Peyer's patch (tissue), 4 donors: ENCODE data around the gene ACTN4. TPM values are rescaled to one million over a fixed set of nuclear protein-coding genes. Genes with fewer than 3 reads are reported as not detected.

Experiments used
- DNase-seq, 3 donors: peaks; one replicate each; pipeline ENCODE4 v3.0.0-alpha.2; 2017 to 2019
- H3K27ac ChIP-seq, 4 donors: fragments of 200-600 bp; sonication (generic); one replicate each; pipeline ENCODE4 v1.5.1; 2016 to 2019
- H3K27me3 ChIP-seq, 2 donors: fragments of 200-600 bp; sonication (generic); one replicate each; pipeline ENCODE4 v1.5.1; 2019
- H3K36me3 ChIP-seq, 3 donors: fragments of 200-600 bp; sonication (generic); one replicate each; pipeline ENCODE4 v1.5.1; 2016 to 2019
- H3K4me1 ChIP-seq, 4 donors: fragments of 200-600 bp; sonication (generic); one replicate each; pipeline ENCODE4 v1.5.1; 2016 to 2019
- H3K4me3 ChIP-seq, 4 donors: fragments of 200-600 bp; sonication (generic); 1 replicate in 3 of 4; 2 replicates in 1 of 4; pipeline ENCODE4 v1.5.1; 2016 to 2019; ENCODE audit warnings: mild to moderate bottlenecking in 1 of 4
- H3K9me3 ChIP-seq, 4 donors: fragments of 200-600 bp; sonication (generic); one replicate each; pipeline ENCODE4 v1.5.1; 2016 to 2019; ENCODE audit warnings: mild to moderate bottlenecking in 1 of 4
- CTCF ChIP-seq, 6 experiments: fragments of 450-650 bp in 4 of 6; fragments of 200-600 bp in 2 of 6; sonication (generic) in 1 of 6; IDR thresholded peaks; one replicate each; pipeline ENCODE4 v1.5.1; 2017 to 2019; ENCODE audit warnings: antibody characterized with exemption in 6 of 6, mild to moderate bottlenecking in 3 of 6, moderate library complexity in 1 of 6
- POLR2A ChIP-seq, 2 donors: fragments of 450-650 bp; IDR thresholded peaks; one replicate each; pipeline ENCODE4 v1.5.1; 2017; ENCODE audit warnings: antibody characterized with exemption in 2 of 2, mild to moderate bottlenecking in 2 of 2, moderate library complexity in 2 of 2
- total RNA-seq, 4 donors: library from RNA; depleted of rRNA; stranded (reverse); fragments of >200 nt; gene quantifications; one replicate each; pipeline ENCODE4 v1.1.0, GENCODE V29; 2016

Gene ACTN4
- total RNA-seq, 4 donors from 2014 or later: 360 to 1,049 (median 814) TPM

DNA sequence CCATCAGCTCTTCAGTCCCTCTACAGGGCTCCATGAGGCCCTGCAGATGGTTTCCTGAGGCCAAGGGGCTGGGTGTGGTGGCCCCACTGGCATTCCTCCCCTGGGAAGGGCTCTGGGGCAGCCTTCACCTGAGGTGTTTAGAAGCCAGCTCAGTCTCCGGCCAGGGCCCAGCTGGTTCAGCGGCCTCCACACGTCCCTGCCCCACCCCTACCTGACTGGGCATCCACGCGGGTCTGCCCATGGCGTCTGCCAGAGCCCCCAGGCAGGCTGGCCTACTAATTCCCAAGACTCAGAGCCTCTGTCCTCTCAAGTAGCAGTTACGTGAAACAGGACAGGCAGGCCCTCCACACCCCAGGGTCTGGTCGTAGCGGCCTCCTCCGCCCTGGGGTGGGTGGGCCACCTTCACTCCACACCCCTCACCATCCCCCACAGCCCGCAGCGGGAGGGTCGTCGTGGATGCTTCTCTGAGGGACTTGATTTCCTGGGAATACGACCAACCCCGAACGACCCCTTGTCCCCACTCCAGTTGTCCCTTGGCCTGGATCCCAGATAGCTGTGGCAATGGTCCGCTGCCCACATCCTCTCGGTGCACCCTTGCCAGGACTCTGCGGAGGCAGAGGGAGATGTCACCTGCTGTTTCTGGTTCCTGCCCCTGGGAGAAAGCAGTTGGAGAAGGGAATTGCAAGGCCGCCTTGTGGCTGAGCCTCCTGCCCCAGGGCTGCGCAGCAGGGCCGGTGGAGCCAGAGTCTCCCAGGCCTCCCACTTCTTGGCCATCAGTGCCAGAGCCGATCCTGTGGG lies 72.5 kb downstream of the ACTN4 start:
- peaks cover 0 to 6% (median 0%) of the 10 kb centered on the region in 4 donors for H3K4me1 ChIP-seq
- H3K27ac ChIP-seq: peak overlapping the region; percentile 9 to 58 (median 45)
- H3K36me3 ChIP-seq: peaks cover 0 to 100% (median 0%) of the 10 kb centered on the region in 3 donors
- no peaks in the 10 kb centered on the region for H3K27me3 ChIP-seq
- no peak for TF ChIP-seq CTCF (IDR thresholded peaks at IDR 0.05)
- no peak for TF ChIP-seq POLR2A (IDR thresholded peaks at IDR 0.05)
- DNase-seq: no peak
- no peak overlapping the region for H3K4me3 ChIP-seq
- no peaks in the 10 kb centered on the region for H3K9me3 ChIP-seq

DNA sequence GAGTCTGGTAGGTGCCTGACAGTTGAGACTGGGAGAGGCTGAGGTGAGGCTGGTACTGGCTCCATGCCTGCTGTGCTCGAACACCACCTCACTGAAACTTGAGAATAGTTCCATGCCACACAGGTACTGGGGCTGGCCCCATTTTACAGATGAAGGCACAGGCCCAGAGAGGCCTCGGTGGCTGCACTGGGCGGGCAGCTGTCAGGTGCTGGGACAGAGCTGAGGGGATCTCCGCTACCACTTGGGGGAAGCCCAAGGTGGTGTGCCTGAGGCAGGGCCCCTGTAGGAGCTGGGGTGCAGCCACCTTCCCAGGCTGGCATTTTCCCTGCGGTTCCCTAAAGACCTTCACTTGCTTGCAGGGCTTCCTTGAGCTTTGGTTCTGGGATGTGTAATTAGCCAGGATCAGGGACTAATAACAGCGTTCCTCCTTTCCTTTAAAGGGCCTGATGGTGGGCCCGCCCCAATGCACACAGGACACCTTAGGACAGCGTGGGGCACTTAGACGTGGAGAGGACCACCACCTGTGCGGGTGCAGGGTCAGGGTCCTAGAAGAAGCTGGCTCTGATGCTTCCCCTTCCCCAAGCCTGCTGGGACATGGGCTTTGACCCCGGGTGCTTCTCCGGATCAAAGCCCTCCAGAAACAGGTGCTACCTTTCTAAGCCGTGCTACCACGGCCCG lies 73.2 kb downstream of the ACTN4 start:
- H3K27me3 ChIP-seq: no peaks in the 10 kb centered on the region
- no peaks in the 10 kb centered on the region for H3K9me3 ChIP-seq
- TF ChIP-seq CTCF (IDR thresholded peaks at IDR 0.05): no peak
- TF ChIP-seq POLR2A (IDR thresholded peaks at IDR 0.05): no peak
- no peak overlapping the region for H3K4me3 ChIP-seq
- no peak for DNase-seq
- H3K36me3 ChIP-seq: peaks cover 0 to 100% (median 0%) of the 10 kb centered on the region in 3 donors
- peak overlapping the region in 1 of 4 donors; percentile 52 for H3K27ac ChIP-seq
- peaks cover 0 to 6% (median 0%) of the 10 kb centered on the region in 4 donors for H3K4me1 ChIP-seq

DNA sequence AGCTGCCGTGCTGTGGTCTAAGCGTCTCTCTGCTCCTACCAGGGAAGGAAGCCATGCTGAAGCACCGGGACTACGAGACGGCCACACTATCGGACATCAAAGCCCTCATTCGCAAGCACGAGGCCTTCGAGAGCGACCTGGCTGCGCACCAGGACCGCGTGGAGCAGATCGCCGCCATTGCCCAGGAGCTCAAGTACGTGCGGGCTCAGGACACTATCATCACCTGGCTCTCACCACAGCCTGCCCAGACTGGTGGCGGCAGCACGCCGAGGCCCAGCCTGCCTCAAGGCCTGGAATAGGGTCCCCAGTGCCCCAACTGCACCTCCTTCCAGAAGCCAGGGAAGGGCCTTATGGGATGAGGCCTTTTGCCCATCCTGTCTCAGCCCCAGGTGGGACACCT lies 74.0 kb downstream of the ACTN4 start:
- H3K4me1 ChIP-seq: peaks cover 0 to 6% (median 0%) of the 10 kb centered on the region in 4 donors

GRCh38 chr19:38721979-38722773 lies 74.7 kb downstream of the ACTN4 start:
- TF ChIP-seq CTCF (IDR thresholded peaks at IDR 0.05): no peak
- TF ChIP-seq POLR2A (IDR thresholded peaks at IDR 0.05): no peak
- Histone ChIP-seq H3K4me1 (peaks cover 0 to 6% (median 0%) of the 10 kb centered on the region in 4 donors), H3K4me3 (no peak overlapping the region), H3K36me3 (peaks cover 0 to 100% (median 0%) of the 10 kb centered on the region in 3 donors), H3K27ac (peak overlapping the region in 2 of 4 donors; percentile 41 to 52), H3K9me3 (no peaks in the 10 kb centered on the region), H3K27me3 (no peaks in the 10 kb centered on the region)
- DNase-seq: no peak

More for the DNA sequence above, 74.0 kb downstream of the ACTN4 start:
- H3K36me3 ChIP-seq: peaks cover 0 to 100% (median 0%) of the 10 kb centered on the region in 3 donors
- DNase-seq: no peak
- TF ChIP-seq POLR2A (IDR thresholded peaks at IDR 0.05): no peak
- TF ChIP-seq CTCF (IDR thresholded peaks at IDR 0.05): no peak
- no peaks in the 10 kb centered on the region for H3K27me3 ChIP-seq
- H3K27ac ChIP-seq: peak overlapping the region in 1 of 4 donors; percentile 52
- no peaks in the 10 kb centered on the region for H3K9me3 ChIP-seq
- no peak overlapping the region for H3K4me3 ChIP-seq

- H3K27ac ChIP-seq: peak overlapping the region in 2 of 4 donors; percentile 41 to 52
- no peaks in the 10 kb centered on the region for H3K27me3 ChIP-seq
- peaks cover 0 to 14% (median 0%) of the 10 kb centered on the region in 4 donors for H3K4me1 ChIP-seq
- H3K4me3 ChIP-seq: no peak overlapping the region
- H3K36me3 ChIP-seq: peaks cover 0 to 100% (median 0%) of the 10 kb centered on the region in 3 donors
- H3K9me3 ChIP-seq: no peaks in the 10 kb centered on the region
- DNase-seq: no peak
- TF ChIP-seq POLR2A (IDR thresholded peaks at IDR 0.05) (no peak), CTCF (IDR thresholded peaks at IDR 0.05) (no peak)
Measured at GRCh38 chr19:38722947-38723605, 75.6 kb downstream of the ACTN4 start.
